Fibroblast of pulmonary artery (primary cell): ENCODE measurements around the gene ZNF396.

Source experiments
- DNase-seq: peaks from one replicate; pipeline ENCODE4 v3.0.0-alpha.2; 2010; ENCODE audit warnings: low read depth
- H3K4me3 ChIP-seq: replicated peaks from 2 replicates; pipeline ENCODE4 v1.5.1; 2011; ENCODE audit warnings: low read depth, mild to moderate bottlenecking, control low read depth, low read length, moderate library complexity
- TF ChIP-seq, protein P1 (sequence below): IDR thresholded peaks from 2 replicates; pipeline ENCODE4 v1.5.1; 2011; ENCODE audit warnings: mild to moderate bottlenecking, control low read depth, low read length, inconsistent platforms; ENCODE audit errors: missing control alignments

The ZNF396 gene

DNA sequence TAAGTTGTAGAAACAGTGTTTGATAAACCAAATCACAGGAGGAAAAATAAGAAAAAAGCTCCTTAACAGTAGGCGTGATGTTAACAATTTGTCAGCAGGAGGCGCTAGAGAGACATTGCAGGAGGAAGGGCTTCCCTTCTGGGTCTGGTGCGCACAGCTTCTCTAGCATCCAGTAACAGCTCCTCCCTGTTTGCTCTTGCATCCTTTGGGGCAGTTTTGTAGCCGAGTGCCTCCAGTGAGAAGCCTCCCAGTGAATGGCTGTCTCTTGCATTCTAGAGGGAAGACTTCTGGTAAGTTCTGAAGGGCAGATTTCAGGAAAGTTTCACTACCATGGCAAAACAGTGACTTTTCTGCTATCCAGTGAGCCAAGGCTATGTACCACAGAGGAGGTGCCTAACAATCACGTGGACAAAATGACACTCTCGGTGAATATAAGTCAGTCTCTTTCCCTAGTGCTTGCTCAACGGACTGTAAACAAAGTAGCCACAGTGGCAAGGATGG, 9.5 kb upstream of the ZNF396 start:
- H3K4me3 ChIP-seq, result no peak overlapping the region
- TF ChIP-seq, protein P1, sequence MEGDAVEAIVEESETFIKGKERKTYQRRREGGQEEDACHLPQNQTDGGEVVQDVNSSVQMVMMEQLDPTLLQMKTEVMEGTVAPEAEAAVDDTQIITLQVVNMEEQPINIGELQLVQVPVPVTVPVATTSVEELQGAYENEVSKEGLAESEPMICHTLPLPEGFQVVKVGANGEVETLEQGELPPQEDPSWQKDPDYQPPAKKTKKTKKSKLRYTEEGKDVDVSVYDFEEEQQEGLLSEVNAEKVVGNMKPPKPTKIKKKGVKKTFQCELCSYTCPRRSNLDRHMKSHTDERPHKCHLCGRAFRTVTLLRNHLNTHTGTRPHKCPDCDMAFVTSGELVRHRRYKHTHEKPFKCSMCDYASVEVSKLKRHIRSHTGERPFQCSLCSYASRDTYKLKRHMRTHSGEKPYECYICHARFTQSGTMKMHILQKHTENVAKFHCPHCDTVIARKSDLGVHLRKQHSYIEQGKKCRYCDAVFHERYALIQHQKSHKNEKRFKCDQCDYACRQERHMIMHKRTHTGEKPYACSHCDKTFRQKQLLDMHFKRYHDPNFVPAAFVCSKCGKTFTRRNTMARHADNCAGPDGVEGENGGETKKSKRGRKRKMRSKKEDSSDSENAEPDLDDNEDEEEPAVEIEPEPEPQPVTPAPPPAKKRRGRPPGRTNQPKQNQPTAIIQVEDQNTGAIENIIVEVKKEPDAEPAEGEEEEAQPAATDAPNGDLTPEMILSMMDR, result peak; percentile 97
- peak; percentile 93 for DNase-seq

DNA sequence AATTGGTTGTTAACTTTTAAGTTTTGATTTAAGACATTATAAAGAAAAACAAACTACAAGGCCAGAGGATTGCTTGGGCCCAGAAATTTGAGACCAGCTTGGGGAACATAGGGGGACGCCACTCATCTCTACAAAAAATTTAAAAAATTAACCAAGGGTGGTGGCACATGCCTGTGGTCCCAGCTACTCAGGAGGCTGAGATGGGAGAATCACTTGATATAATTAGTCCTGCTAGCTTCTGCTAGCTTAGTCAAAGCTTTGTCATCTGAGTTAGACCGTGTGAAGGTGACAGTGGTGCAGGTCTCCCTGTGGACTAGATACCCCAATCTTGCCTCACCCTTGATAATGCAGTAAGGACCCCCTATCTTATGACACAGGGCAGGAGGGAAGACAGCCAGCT, 6.0 kb upstream of the ZNF396 start:
- no peak overlapping the region for H3K4me3 ChIP-seq
- DNase-seq, result no peak
- TF ChIP-seq, protein P1, result no peak

DNA sequence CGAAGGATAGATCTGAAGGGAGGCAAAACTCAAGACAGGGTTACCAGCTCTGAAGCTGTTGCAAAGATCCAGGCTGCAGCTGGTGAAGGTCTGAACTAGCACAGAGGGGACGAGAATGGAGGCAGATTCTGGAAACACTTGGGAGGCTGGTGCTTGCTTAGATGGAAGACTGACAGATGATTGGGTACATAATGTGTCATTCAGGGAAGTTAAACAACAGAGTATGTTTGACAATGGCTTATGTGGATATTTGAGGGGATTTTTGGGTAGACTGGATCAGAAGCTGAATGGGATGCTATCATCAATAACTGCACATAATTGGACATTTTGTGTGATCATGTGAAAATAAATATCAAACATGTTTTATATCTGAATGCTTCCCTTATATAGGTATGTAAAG, 2.3 kb upstream of the ZNF396 start:
- no peak for DNase-seq
- no peak overlapping the region for H3K4me3 ChIP-seq
- TF ChIP-seq, protein P1, result no peak

DNA sequence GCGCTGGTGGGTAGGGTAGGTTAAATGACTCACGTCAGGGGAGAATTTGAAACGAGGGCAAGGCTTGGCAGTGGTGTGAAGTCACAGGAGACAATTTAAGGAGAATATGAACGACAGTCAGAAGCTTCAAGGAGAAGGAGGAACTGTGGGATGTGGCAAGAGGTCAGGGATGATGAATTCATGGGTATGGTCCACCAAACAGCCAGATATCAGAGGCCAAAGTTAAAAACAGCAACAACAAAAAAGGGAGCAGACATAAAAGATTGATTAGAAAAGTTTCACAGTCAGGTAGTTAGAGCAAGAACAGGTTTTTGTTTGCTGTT, 1.4 kb upstream of the ZNF396 start:
- no peak for DNase-seq
- no peak overlapping the region for H3K4me3 ChIP-seq
- TF ChIP-seq, protein P1, result no peak

DNA sequence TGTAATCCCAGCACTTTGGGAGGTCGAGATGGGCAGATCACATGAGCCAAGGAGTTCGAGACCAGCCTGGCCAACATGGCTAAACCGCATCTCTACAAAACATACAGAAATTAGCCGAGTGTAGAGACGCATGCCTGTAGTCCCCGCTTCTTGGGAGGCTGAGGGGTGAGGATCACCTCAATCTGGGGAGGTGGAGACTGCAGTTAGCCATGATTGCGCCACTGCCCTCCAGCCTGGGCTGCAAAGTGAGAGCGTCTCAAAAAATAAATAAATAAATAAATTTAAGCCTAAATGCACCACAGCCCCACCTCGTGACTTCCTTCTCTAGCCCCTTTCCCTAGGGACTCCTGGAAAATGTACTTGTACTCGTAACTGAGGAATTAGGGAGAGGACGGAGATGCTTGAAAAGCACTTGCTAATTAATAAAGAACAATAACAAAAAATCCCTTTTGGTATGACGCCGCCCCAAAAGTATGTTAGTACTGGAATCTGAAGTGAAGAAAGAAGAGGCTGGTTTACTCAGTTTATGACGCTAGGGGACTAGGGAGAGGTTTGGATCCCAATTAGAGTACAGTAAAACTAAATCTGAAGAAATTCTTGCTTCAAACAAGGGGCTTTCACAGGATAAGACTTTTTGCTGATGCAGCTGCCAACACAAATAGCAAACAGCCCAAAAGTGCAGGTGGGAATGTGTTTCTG, 887 bp upstream of the ZNF396 start:
- DNase-seq, result peak; percentile 18
- TF ChIP-seq, protein P1, result no peak

DNA sequence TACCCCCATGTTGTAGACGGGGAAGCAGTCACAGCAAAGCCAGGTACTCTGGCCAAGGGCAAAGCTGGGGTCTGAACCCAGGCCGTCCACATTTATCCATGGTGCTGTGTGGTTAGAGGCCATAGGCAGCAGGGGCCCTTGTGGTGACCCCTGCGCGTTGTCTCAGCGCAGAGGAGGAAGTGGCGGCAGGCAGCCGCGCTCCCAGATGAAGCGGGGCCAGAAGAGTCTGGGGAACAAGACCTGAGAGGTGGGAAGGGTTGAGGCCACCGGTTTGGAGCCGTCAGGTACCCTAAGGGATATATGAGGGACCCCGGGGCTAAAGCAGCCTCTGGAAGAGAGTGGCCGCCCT, 770 bp downstream of the ZNF396 start:
- DNase-seq, result no peak
- TF ChIP-seq, protein P1, result no peak
- H3K4me3 ChIP-seq, result peak overlapping the region; percentile 67

More for the DNA sequence above, 887 bp upstream of the ZNF396 start:
- H3K4me3 ChIP-seq, result no peak overlapping the region

DNA sequence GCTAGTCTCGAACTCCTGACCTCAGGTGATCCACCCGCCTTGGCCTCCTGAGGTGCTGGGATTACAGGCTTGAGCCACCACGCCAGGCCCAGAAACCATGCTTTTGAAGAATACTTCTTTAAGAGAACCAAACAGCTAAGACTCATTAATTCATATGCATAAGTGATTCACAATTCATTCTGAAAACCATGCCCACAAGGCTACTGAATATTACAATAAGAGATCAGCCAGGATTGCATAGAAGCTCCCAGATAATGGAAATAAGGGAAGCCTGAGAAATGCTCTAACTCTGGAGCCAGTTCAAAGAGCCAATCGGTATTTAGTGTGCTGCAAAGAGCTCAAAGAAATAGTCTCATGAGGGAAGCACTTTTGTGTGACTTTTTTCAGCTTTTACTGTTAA, 2.4 kb downstream of the ZNF396 start:
- H3K4me3 ChIP-seq, result no peak overlapping the region
- TF ChIP-seq, protein P1, result no peak
- DNase-seq, result no peak
